ENCODE data around the gene SPSB2. TPM values are rescaled to one million over a fixed set of nuclear protein-coding genes. Genes with fewer than 3 reads are reported as not detected.
A peak's percentile ranks its signal among the peaks of the same experiment; 100 is the strongest.

The SPSB2 gene
- total RNA-seq, 1 experiment from 2014 or later = 9.2 TPM

GRCh38 chr12:6852651-6853354 is 20.3 kb downstream of the SPSB2 start:
- CTCF ChIA-PET = interaction anchor here (0.6 to 7.3 kb wide), 10 partner anchors 13 to 282 kb away, joined by 3 to 40 read pairs (median 4); partner anchors contain the start of gene SPSB2
- H3K27me3 Mint-ChIP-seq (ENCODE audit: insufficient read depth, unreplicated experiment) = no peaks in the 10 kb centered on the region
- POLR2A ChIA-PET = interaction anchor here (0.6 to 7.9 kb wide), 27 partner anchors 9 to 654 kb away, joined by 3 to 130 read pairs (median 6); partner anchors contain the start of genes C12orf57, COPS7A, GNB3 and MLF2
- peaks cover 31% of the 10 kb centered on the region for H3K4me1 Mint-ChIP-seq (ENCODE audit: insufficient read depth, unreplicated experiment)
- H3K9me3 Mint-ChIP-seq (ENCODE audit: unreplicated experiment) = no peaks in the 10 kb centered on the region
- peak; percentile 38 for DNase-seq (ENCODE audit: unreplicated experiment)
- no TSS peak for BruUV-seq (replicated peaks)
- no peak for TF ChIP-seq CTCF (IDR thresholded peaks at IDR 0.05; ENCODE audit: unreplicated experiment)
- intact Hi-C loops (cut with micrococcal nuclease) = loop anchor here (1.0 kb wide), 1 partner anchor 38 kb away; no protein-coding TSS in a partner anchor
- H3K4me3 Mint-ChIP-seq (ENCODE audit: unreplicated experiment) = peak overlapping the region; percentile 88
- H3K36me3 Mint-ChIP-seq (ENCODE audit: insufficient read depth, unreplicated experiment) = peaks cover 52% of the 10 kb centered on the region
- H3K27ac Mint-ChIP-seq (ENCODE audit: low read depth, unreplicated experiment) = peak overlapping the region; percentile 90

- DNase-seq (ENCODE audit: unreplicated experiment) = peak; percentile 100
- ChIA-PET CTCF (interaction anchor here (0.6 to 7.3 kb wide), 10 partner anchors 14 to 313 kb away, joined by 3 to 40 read pairs (median 6); partner anchors contain the start of genes MLF2 and SPSB2), POLR2A (interaction anchor here (0.6 to 7.9 kb wide), 37 partner anchors 9 to 653 kb away, joined by 3 to 130 read pairs (median 5); partner anchors contain the start of genes ATN1, C12orf57, COPS7A and GNB3)
- no peak for TF ChIP-seq CTCF (IDR thresholded peaks at IDR 0.05; ENCODE audit: unreplicated experiment)
- intact Hi-C loops (cut with micrococcal nuclease) = loop anchor here (1.0 kb wide), 1 partner anchor 39 kb away; no protein-coding TSS in a partner anchor
- H3K36me3 Mint-ChIP-seq (ENCODE audit: insufficient read depth, unreplicated experiment) = peaks cover 45% of the 10 kb centered on the region
- H3K4me1 Mint-ChIP-seq (ENCODE audit: insufficient read depth, unreplicated experiment) = peaks cover 31% of the 10 kb centered on the region
- H3K27me3 Mint-ChIP-seq (ENCODE audit: insufficient read depth, unreplicated experiment) = no peaks in the 10 kb centered on the region
- peak within 1 kb of the TSS; percentile 90 for H3K27ac Mint-ChIP-seq (ENCODE audit: low read depth, unreplicated experiment)
- BruUV-seq (replicated peaks) = TSS peak; percentile 64
- no peaks in the 10 kb centered on the region for H3K9me3 Mint-ChIP-seq (ENCODE audit: unreplicated experiment)
- H3K4me3 Mint-ChIP-seq (ENCODE audit: unreplicated experiment) = peak within 1 kb of the TSS; percentile 88
Observed at GRCh38 chr12:6851921-6852650, 21.0 kb downstream of the SPSB2 start, which contains the start of gene USP5. USP5 (plus strand) TSS chr12:6852150; CDS start chr12:6852180, 30 bp downstream.

GRCh38 chr12:6851153-6851920 is 21.8 kb downstream of the SPSB2 start, which contains the start of gene CDCA3:
CDCA3 (minus strand) TSS chr12:6851286; CDS start chr12:6850952, 334 bp downstream.
- peaks cover 31% of the 10 kb centered on the region for H3K4me1 Mint-ChIP-seq (ENCODE audit: insufficient read depth, unreplicated experiment)
- ChIA-PET POLR2A (interaction anchor here (0.6 to 7.9 kb wide), 33 partner anchors 9 to 450 kb away, joined by 3 to 130 read pairs (median 6); partner anchors contain the start of genes ATN1, C12orf57, COPS7A and GNB3), CTCF (interaction anchor here (0.6 to 7.3 kb wide), 8 partner anchors 13 to 312 kb away, joined by 3 to 40 read pairs (median 6); partner anchors contain the start of genes MLF2 and SPSB2)
- peak within 1 kb of the TSS; percentile 90 for H3K27ac Mint-ChIP-seq (ENCODE audit: low read depth, unreplicated experiment)
- TF ChIP-seq CTCF (IDR thresholded peaks at IDR 0.05; ENCODE audit: unreplicated experiment) = no peak
- no TSS peak for BruUV-seq (replicated peaks)
- H3K9me3 Mint-ChIP-seq (ENCODE audit: unreplicated experiment) = no peaks in the 10 kb centered on the region
- H3K4me3 Mint-ChIP-seq (ENCODE audit: unreplicated experiment) = peak within 1 kb of the TSS; percentile 88
- peaks cover 38% of the 10 kb centered on the region for H3K36me3 Mint-ChIP-seq (ENCODE audit: insufficient read depth, unreplicated experiment)
- H3K27me3 Mint-ChIP-seq (ENCODE audit: insufficient read depth, unreplicated experiment) = no peaks in the 10 kb centered on the region
- peak; percentile 100 for DNase-seq (ENCODE audit: unreplicated experiment)
- intact Hi-C loops (cut with micrococcal nuclease) = no loop called here
